ENCODE results near the gene APOB.

Gene APOB

GRCh38 chr2:21010813-21011439, 32.9 kb downstream of the APOB start:
- Histone ChIP-seq H3K4me1 (ENCODE audit: low read depth, poor library complexity, severe bottlenecking) (no peaks in the 10 kb centered on the region), H4K20me1 (ENCODE audit: insufficient read depth) (no peaks in the 10 kb centered on the region), H3K36me3 (ENCODE audit: insufficient read depth) (no peaks in the 10 kb centered on the region), H3K27ac (no peak overlapping the region), H3K79me2 (ENCODE audit: insufficient read depth, low read depth) (no peaks in the 10 kb centered on the region), H3K4me2 (no peak overlapping the region), H3K27me3 (ENCODE audit: insufficient read depth, low read depth) (no peaks in the 10 kb centered on the region), H3K9ac (no peak overlapping the region), H2AFZ (ENCODE audit: low read depth) (no peak overlapping the region), H3K4me3 (IDR thresholded peaks at IDR 0.05; ENCODE audit: insufficient read depth, low read depth, low read length) (no peak overlapping the region)
- TF ChIP-seq, protein P1, sequence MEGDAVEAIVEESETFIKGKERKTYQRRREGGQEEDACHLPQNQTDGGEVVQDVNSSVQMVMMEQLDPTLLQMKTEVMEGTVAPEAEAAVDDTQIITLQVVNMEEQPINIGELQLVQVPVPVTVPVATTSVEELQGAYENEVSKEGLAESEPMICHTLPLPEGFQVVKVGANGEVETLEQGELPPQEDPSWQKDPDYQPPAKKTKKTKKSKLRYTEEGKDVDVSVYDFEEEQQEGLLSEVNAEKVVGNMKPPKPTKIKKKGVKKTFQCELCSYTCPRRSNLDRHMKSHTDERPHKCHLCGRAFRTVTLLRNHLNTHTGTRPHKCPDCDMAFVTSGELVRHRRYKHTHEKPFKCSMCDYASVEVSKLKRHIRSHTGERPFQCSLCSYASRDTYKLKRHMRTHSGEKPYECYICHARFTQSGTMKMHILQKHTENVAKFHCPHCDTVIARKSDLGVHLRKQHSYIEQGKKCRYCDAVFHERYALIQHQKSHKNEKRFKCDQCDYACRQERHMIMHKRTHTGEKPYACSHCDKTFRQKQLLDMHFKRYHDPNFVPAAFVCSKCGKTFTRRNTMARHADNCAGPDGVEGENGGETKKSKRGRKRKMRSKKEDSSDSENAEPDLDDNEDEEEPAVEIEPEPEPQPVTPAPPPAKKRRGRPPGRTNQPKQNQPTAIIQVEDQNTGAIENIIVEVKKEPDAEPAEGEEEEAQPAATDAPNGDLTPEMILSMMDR (conservative IDR thresholded peaks at IDR 0.05; ENCODE audit: low read depth, low read length): no peak

- Histone ChIP-seq H3K9ac (no peak overlapping the region), H2AFZ (ENCODE audit: low read depth) (no peak overlapping the region), H3K79me2 (ENCODE audit: insufficient read depth, low read depth) (no peaks in the 10 kb centered on the region), H3K27ac (no peak overlapping the region), H3K36me3 (ENCODE audit: insufficient read depth) (no peaks in the 10 kb centered on the region), H3K4me2 (no peak overlapping the region), H4K20me1 (ENCODE audit: insufficient read depth) (no peaks in the 10 kb centered on the region), H3K4me1 (ENCODE audit: low read depth, poor library complexity, severe bottlenecking) (no peaks in the 10 kb centered on the region), H3K4me3 (IDR thresholded peaks at IDR 0.05; ENCODE audit: insufficient read depth, low read depth, low read length) (no peak overlapping the region), H3K27me3 (ENCODE audit: insufficient read depth, low read depth) (no peaks in the 10 kb centered on the region)
- TF ChIP-seq, protein P1 (conservative IDR thresholded peaks at IDR 0.05; ENCODE audit: low read depth, low read length): no peak
These were observed 34.1 kb downstream of the APOB start for GRCh38 chr2:21009662-21010225.

GRCh38 chr2:21008790-21009661, 34.8 kb downstream of the APOB start:
- Histone ChIP-seq H3K9ac (no peak overlapping the region), H3K4me1 (ENCODE audit: low read depth, poor library complexity, severe bottlenecking) (no peaks in the 10 kb centered on the region), H3K27me3 (ENCODE audit: insufficient read depth, low read depth) (no peaks in the 10 kb centered on the region), H3K4me3 (IDR thresholded peaks at IDR 0.05; ENCODE audit: insufficient read depth, low read depth, low read length) (no peak overlapping the region), H3K27ac (no peak overlapping the region), H3K4me2 (no peak overlapping the region), H3K79me2 (ENCODE audit: insufficient read depth, low read depth) (no peaks in the 10 kb centered on the region), H2AFZ (ENCODE audit: low read depth) (no peak overlapping the region), H3K36me3 (ENCODE audit: insufficient read depth) (no peaks in the 10 kb centered on the region), H4K20me1 (ENCODE audit: insufficient read depth) (no peaks in the 10 kb centered on the region)
- TF ChIP-seq, protein P1 (conservative IDR thresholded peaks at IDR 0.05; ENCODE audit: low read depth, low read length): no peak

- Histone ChIP-seq H3K4me2 (no peak overlapping the region), H3K27ac (no peak overlapping the region), H3K4me1 (ENCODE audit: low read depth, poor library complexity, severe bottlenecking) (no peaks in the 10 kb centered on the region), H3K9ac (no peak overlapping the region), H3K27me3 (ENCODE audit: insufficient read depth, low read depth) (no peaks in the 10 kb centered on the region), H2AFZ (ENCODE audit: low read depth) (no peak overlapping the region), H3K4me3 (IDR thresholded peaks at IDR 0.05; ENCODE audit: insufficient read depth, low read depth, low read length) (no peak overlapping the region), H3K36me3 (ENCODE audit: insufficient read depth) (no peaks in the 10 kb centered on the region), H3K79me2 (ENCODE audit: insufficient read depth, low read depth) (no peaks in the 10 kb centered on the region), H4K20me1 (ENCODE audit: insufficient read depth) (no peaks in the 10 kb centered on the region)
- TF ChIP-seq, protein P1 (conservative IDR thresholded peaks at IDR 0.05; ENCODE audit: low read depth, low read length): no peak
These were observed 35.7 kb downstream of the APOB start for GRCh38 chr2:21008014-21008789.
